GM19463 (cell line): ENCODE data around the gene ST6GALNAC5.

ENCODE experiments used
- ATAC-seq: cut with Tn5 transposase; IDR thresholded peaks from one replicate; pipeline ENCODE4 v1.9.1; 2021; ENCODE audit warnings: mild to moderate bottlenecking, moderate library complexity; ENCODE audit not compliant: unreplicated experiment

ST6GALNAC5 gene

GRCh38 chr1:77096496-77097255, 229.4 kb downstream of the ST6GALNAC5 start:
- ATAC-seq, result no peak

- ATAC-seq, result no peak
Measured at GRCh38 chr1:77100875-77101274, 233.6 kb downstream of the ST6GALNAC5 start.

GRCh38 chr1:77103486-77103885, 236.2 kb downstream of the ST6GALNAC5 start:
- ATAC-seq, result no peak

GRCh38 chr1:77104672-77105071, 237.4 kb downstream of the ST6GALNAC5 start:
- no peak for ATAC-seq
